HG02588 (cell line): ENCODE data around the gene MYPN.

ENCODE experiments used
- ATAC-seq: cut with Tn5 transposase; IDR thresholded peaks from one replicate; pipeline ENCODE4 v1.9.1; 2021; ENCODE audit warnings: mild to moderate bottlenecking, moderate library complexity; ENCODE audit not compliant: unreplicated experiment

Gene MYPN

GRCh38 chr10:68261132-68261856 lies 152.0 kb downstream of the MYPN start:
- no peak for ATAC-seq
